GM12878 (cell line): ENCODE data around the gene CYP1A2. TPM values are rescaled to one million over a fixed set of nuclear protein-coding genes. Genes with fewer than 3 reads are reported as not detected.

Experiments
- ATAC-seq: fragments of 200-7000 bp; cut with Tn5 transposase; 3 replicates; pipeline ENCODE4 v1.9.1; 2020; ENCODE audit warnings: mild to moderate bottlenecking, moderate library complexity
- BruUV-seq: library from RNA; stranded (reverse); fragments of 400-500 nt; replicated peaks from 2 replicates; lab custom pipeline; 2021; lab: Mats Ljungman, UMichigan
- CTCF ChIA-PET: fragments of 300-600 bp; sonication (Branson Sonifier 250); formaldehyde crosslinking; extraction: SDS; loops from one replicate; lab custom pipeline; 2021; ENCODE audit warnings: inconsistent platforms; lab: Yijun Ruan, JAX
- POLR2A ChIA-PET: fragments of 350-600 bp; formaldehyde crosslinking; extraction: SDS; loops from one replicate; lab custom pipeline; 2021; ENCODE audit warnings: inconsistent platforms; lab: Charles Lee
- RAD21 ChIA-PET: fragments of 300-600 bp; sonication (Branson Sonifier 250); formaldehyde crosslinking; loops from one replicate; lab custom pipeline; 2023; ENCODE audit warnings: antibody characterized with exemption; ENCODE audit not compliant: unreplicated experiment; lab: Charles Lee
- SMC1A ChIA-PET: fragments of 300-600 bp; sonication (Branson Sonifier 250); formaldehyde crosslinking; loops from one replicate; lab custom pipeline; 2023; ENCODE audit not compliant: unreplicated experiment, uncharacterized antibody; lab: Charles Lee
- DNase-seq: peaks from one replicate; pipeline ENCODE4 v3.0.0-alpha.2; 2011; ENCODE audit warnings: low read depth, low spot score
- FAIRE-seq: peaks from 3 replicates; lab custom pipeline; 2011; peaks lifted over from hg19 to GRCh38; lab: Jason Lieb, UNC
- H2AFZ ChIP-seq: 2 replicates; pipeline ENCODE4 v1.6.0; 2011; ENCODE audit warnings: low read depth, low read length, control low read depth; ENCODE audit not compliant: control insufficient read depth
- H3K27ac ChIP-seq: 2 replicates; pipeline ENCODE4 v1.5.1; 2011; ENCODE audit warnings: control low read depth; ENCODE audit not compliant: control insufficient read depth, insufficient read depth
- H3K27me3 ChIP-seq, 2 experiments: replicated peaks in 1 of 2; 2 replicates each; pipeline versions ENCODE4 v1.6.0 to v1.6.1; 2011; ENCODE audit warnings: low read length in 1 of 2; ENCODE audit not compliant: control insufficient read depth in 2 of 2, insufficient read depth in 2 of 2
- H3K36me3 ChIP-seq, 2 experiments: 2 replicates each; pipeline ENCODE4 v1.5.1; 2011; ENCODE audit warnings: low read length in 1 of 2; ENCODE audit not compliant: control insufficient read depth in 2 of 2, insufficient read depth in 2 of 2
- H3K4me1 ChIP-seq: 2 replicates; pipeline ENCODE4 v1.6.1; 2011; ENCODE audit warnings: mild to moderate bottlenecking, low read length, moderate library complexity, mixed read lengths; ENCODE audit not compliant: control insufficient read depth, insufficient read depth
- H3K4me2 ChIP-seq: 2 replicates; pipeline ENCODE4 v1.6.0; 2011; ENCODE audit warnings: control low read depth; ENCODE audit not compliant: control insufficient read depth, insufficient read depth
- H3K4me3 ChIP-seq: fragments of 200-600 bp; sonication (generic); 2 replicates; pipeline ENCODE4 v1.5.1; 2016
- H3K79me2 ChIP-seq: 2 replicates; pipeline ENCODE4 v1.6.0; 2011; ENCODE audit warnings: low read length; ENCODE audit not compliant: control insufficient read depth, insufficient read depth
- H3K9ac ChIP-seq: 2 replicates; pipeline ENCODE4 v1.8.0; 2011; ENCODE audit warnings: low read length, control low read depth, mixed read lengths; ENCODE audit not compliant: control insufficient read depth, insufficient read depth
- H3K9me3 ChIP-seq: replicated peaks from 3 replicates; pipeline ENCODE4 v1.5.1; 2011; ENCODE audit warnings: mild to moderate bottlenecking, low read length; ENCODE audit not compliant: control insufficient read depth, insufficient read depth
- H4K20me1 ChIP-seq: 2 replicates; pipeline ENCODE4 v1.6.0; 2011; ENCODE audit not compliant: control insufficient read depth, insufficient read depth
- CBX3 ChIP-seq: fragments of 200-600 bp; sonication (generic); IDR thresholded peaks from 2 replicates; pipeline ENCODE4 v1.6.1; 2016; ENCODE audit warnings: low read depth, borderline replicate concordance
- GATAD2B ChIP-seq: fragments of 450-650 bp; conservative IDR thresholded peaks from 2 replicates; pipeline ENCODE4 v1.6.1; 2017; ENCODE audit warnings: low read depth, mild to moderate bottlenecking, moderate library complexity
- HDAC6 ChIP-seq: fragments of 200-600 bp; sonication (generic); IDR thresholded peaks from one replicate; pipeline ENCODE4 v1.8.0; 2017; ENCODE audit warnings: antibody characterized with exemption; ENCODE audit not compliant: unreplicated experiment
- MYC ChIP-seq: IDR thresholded peaks from 2 replicates; pipeline ENCODE4 v1.6.1; 2011; ENCODE audit warnings: mild to moderate bottlenecking, low read length, moderate library complexity, inconsistent platforms; ENCODE audit not compliant: insufficient read depth, insufficient replicate concordance, insufficient read length, severe bottlenecking
- WGBS: methylation state at CpG from one replicate; pipeline ENCODE4 v1.1.6; 2016; ENCODE audit warnings: low lambda C conversion rate; ENCODE audit not compliant: insufficient replicate concordance, insufficient coverage; ENCODE audit errors: missing lambda C conversion rate; 5-methylcytosine and 5-hydroxymethylcytosine counted together
- in situ Hi-C: fragments of 300-500 bp; cut with MboI; formaldehyde crosslinking; loops from 9 replicates; pipeline ENCODE4 v1.14.3; 2018; ENCODE audit warnings: mixed read lengths
- intact Hi-C: fragments of 100-400 bp; cut with micrococcal nuclease; formaldehyde crosslinking; loops from one replicate; pipeline ENCODE4 v1.14.2; 2022; ENCODE audit not compliant: unreplicated experiment
- polyA plus RNA-seq, 11 experiments: library from polyadenylated mRNA; depleted of rRNA in 4 of 11; unstranded in 6 of 11; stranded (reverse) in 5 of 11; fragments of >200 nt; fragmentation: Nextera tagmentation in 4 of 11; fragmentation: Illumina TruSeq in 1 of 11; extraction: Ambion mirVana in 4 of 11; extraction: Trizol in 1 of 11; gene quantifications; 1 replicate in 1 of 11; 2 replicates in 10 of 11; pipeline versions ENCODE4 v1.2.1 to v1.2.3, GENCODE V29; 2011 to 2016; ENCODE audit warnings: inconsistent platforms in 2 of 11, missing spikeins in 2 of 11, low read depth in 1 of 11
- total RNA-seq, 4 experiments: library from RNA; depleted of rRNA in 3 of 4; stranded (reverse); fragments of >200 nt in 3 of 4; fragmentation: Illumina TruSeq in 1 of 4; extraction: Trizol in 1 of 4; gene quantifications; 2 replicates each; pipeline versions ENCODE4 v1.2.1 to v1.2.3, GENCODE V29; 2013 to 2021
- TF ChIP-seq, protein P1 (sequence below): fragments of 450-650 bp; IDR thresholded peaks from 2 replicates; pipeline ENCODE4 v1.6.1; 2016; ENCODE audit warnings: mild to moderate bottlenecking

The CYP1A2 gene
- total and polyA plus RNA-seq, 10 of the 15 experiments (the other 5 are each of a cell fraction or from before 2014, with no cell fraction given) = 0.03 to 0.09 (median 0.05) TPM; not detected in 7

DNA sequence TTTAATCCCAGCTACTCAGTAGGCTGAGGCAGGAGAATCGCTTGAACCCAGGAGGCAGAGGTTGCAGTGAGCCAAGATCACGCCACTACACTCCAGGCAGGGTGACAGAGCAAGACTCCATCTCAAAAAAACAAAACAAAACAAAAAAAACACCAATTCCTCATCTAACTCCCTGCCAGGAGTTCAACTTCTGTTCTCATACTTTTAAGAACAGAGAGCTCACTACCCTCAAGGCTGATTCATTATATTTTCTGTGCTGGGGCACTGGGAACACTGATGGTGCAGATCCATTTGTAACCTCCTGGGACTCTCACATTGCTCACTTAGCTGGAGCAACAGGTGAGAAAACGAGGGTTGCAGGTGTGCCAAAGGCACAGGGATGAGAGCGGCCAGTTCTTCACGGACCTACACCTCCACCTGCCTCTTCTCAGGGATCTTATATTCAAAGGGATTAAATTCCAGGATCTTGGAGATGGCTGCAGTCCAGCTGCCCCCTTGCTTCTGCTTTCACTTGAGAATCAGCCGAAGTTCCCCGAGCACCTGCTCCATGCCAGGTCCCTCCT is 20.9 kb downstream of the CYP1A2 start:
- Histone ChIP-seq H3K4me3 (no peak overlapping the region), H3K9me3 (no peaks in the 10 kb centered on the region), H3K4me2 (no peak overlapping the region), H4K20me1 (no peaks in the 10 kb centered on the region), H3K9ac (no peak overlapping the region), H2AFZ (no peak overlapping the region), H3K27me3 (no peaks in the 10 kb centered on the region), H3K4me1 (peaks cover 19% of the 10 kb centered on the region), H3K27ac (no peak overlapping the region), H3K36me3 (no peaks in the 10 kb centered on the region), H3K79me2 (no peaks in the 10 kb centered on the region)
- BruUV-seq = no TSS peak
- 28% methylated on average over 7 of the region's 7 CpGs for WGBS
- ChIA-PET POLR2A (interaction anchor here (1.0 to 17.5 kb wide), 4 partner anchors 19 to 181 kb away, joined by 3 to 602 read pairs (median 6); partner anchors contain the start of gene CSK), RAD21 (interaction anchor here (0.6 to 25.2 kb wide), 20 partner anchors 8 to 397 kb away, joined by 3 to 1186 read pairs (median 8); partner anchors contain the start of genes CLK3, CSK and FAM219B), SMC1A (interaction anchor here (0.6 to 17.6 kb wide), 21 partner anchors 11 to 397 kb away, joined by 3 to 811 read pairs (median 4); partner anchors contain the start of gene CSK), CTCF (interaction anchor here (0.6 to 19.1 kb wide), 47 partner anchors 11 to 401 kb away, joined by 3 to 1288 read pairs (median 6); partner anchors contain the start of genes CPLX3, CSK, EDC3 and FAM219B)
- DNase-seq = no peak
- ATAC-seq = no peak
- TF ChIP-seq GATAD2B (no peak), MYC (no peak), HDAC6 (no peak), CBX3 (no peak)
- TF ChIP-seq, protein P1, sequence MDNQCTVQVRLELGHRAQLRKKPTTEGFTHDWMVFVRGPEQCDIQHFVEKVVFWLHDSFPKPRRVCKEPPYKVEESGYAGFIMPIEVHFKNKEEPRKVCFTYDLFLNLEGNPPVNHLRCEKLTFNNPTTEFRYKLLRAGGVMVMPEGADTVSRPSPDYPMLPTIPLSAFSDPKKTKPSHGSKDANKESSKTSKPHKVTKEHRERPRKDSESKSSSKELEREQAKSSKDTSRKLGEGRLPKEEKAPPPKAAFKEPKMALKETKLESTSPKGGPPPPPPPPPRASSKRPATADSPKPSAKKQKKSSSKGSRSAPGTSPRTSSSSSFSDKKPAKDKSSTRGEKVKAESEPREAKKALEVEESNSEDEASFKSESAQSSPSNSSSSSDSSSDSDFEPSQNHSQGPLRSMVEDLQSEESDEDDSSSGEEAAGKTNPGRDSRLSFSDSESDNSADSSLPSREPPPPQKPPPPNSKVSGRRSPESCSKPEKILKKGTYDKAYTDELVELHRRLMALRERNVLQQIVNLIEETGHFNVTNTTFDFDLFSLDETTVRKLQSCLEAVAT = no peak
- intact Hi-C loops = loop anchor here (1.0 to 5.0 kb wide), 4 partner anchors 66 to 134 kb away; partner anchors contain the start of gene ULK3
- FAIRE-seq = no peak
- in situ Hi-C loops = loop anchor here (5.0 kb wide), 2 partner anchors 137 to 178 kb away; no protein-coding TSS in a partner anchor
